CD4-positive, alpha-beta T cell treated with Interleukin-12 subunit alpha and Interleukin-12 subunit beta, for 1 hour (primary cell): ENCODE results near the gene ZNF346.

Experiments used
- DNase-seq: peaks from one replicate; pipeline ENCODE4 v3.0.0-alpha.2; 2020

ZNF346 gene

DNA sequence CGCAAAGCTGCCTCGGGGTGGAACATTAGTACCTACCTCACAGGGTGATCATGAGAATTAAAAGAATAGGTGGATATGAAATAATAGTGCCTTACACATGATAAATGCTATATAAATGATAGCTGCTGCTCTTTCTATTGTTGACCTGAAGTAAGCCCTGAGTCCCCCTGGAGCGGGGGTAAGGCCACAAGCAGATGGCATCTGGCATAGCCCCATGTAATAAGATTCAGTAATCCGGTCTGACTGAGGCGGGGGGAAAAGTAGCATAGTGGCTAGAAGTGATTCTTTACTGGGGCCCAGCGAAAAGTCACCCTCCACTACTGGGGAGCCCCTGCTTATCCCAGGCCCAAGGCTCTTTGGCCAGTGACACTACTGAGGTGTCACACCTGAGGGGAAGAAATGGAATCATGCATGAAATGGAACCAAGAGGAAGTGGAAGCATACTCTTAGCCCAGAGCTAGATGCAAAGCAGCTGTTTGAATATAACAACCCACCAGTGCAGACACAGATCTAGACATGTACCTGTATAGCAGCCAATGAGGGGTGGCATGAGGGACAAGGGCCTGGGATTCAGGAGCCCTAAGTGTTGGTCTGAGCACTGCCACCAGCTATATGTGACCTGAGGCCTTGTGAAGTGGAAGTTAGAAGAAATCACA is 48.2 kb downstream of the ZNF346 start:
- no peak for DNase-seq

DNA sequence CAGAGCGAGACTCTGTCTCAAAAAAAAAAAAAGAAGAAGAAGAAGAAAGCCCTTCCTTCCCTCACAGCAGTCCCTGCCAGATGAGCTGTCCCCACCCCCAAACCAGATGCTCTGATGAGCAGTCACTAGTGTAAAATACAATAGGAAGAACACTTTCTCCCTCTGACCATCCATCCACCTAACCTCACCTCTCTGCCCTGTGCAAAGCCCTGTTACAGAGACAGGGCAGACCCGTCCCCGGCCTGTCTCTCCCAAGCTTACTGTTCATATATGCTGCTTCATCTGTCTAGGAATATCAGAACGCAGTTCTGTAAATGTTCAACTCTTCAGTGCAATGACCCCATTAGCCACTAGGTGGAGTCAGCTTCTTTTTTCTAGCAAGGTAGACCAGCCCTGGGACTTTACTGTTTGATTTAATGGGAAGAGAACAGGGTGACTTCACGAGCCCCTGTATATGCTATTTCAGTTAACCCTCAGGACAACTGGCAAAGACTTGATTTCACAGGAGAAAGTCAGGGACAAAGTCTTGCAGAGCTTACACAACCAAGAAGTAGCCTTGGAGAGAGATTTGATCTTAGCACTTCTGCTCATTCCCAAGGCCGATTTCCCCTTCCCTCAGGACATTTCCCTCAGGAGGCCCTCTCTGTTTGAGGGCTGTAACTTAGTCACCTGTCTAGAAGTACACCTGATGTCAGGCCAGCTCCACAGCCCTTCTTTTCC is 49.3 kb downstream of the ZNF346 start:
- peak; percentile 74 for DNase-seq

DNA sequence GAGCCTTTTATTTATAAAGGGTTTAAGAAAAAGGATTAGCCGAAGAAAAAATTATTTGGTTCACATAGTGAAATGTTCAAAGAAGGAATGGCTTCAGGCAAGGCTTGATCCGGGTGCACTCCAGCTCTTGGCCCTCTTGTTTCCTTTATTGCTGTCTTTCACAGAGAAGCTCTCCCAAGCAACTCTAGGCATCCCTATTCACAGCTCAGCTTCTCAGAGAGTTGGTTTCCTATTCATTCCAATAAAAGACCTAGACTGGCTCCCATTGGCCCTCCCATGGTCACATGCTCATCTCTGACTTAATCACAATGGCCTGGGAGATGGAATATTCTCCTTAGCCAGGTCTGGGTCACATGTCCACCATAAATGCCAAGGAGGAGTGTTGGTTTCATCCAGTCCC is 54.8 kb downstream of the ZNF346 start:
- no peak for DNase-seq

DNA sequence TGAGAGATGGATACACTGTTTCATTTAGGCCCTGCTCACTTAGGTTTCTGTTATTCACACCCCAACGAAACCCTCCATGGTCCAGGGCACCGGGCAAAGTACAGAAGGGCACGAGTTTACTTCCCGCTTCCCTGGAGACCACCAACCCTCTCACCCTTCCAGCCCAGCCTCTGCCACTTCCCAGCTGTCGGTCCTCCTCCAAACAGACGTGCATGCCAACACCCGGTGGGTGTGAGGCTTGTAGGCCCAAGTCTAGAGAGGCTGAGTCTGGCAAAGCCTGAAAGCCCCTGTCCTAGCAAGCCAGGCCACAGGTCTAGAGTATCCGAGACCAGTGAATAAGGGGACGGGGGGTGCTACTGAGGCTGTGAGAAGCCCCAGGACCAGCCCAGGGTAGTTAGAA is 57.1 kb downstream of the ZNF346 start:
- no peak for DNase-seq

DNA sequence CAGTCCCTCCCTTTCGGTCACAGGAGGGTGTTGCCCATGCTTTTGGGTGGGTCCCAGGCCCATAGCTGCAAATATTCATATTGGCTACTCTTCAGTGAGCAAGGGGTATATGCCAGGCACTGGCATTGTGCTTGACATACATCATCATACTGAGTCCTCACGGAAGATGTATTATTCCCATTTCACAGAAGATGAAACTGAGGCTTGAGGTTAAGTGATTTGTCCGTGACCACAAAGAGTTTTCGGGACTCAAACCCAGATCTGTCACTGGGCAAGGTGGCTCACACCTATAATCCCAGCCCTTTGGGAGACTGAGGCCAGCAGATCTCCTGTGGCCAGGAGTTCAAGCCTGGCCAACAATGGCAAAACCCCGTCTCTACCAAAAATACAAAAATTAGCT is 57.8 kb downstream of the ZNF346 start:
- no peak for DNase-seq

DNA sequence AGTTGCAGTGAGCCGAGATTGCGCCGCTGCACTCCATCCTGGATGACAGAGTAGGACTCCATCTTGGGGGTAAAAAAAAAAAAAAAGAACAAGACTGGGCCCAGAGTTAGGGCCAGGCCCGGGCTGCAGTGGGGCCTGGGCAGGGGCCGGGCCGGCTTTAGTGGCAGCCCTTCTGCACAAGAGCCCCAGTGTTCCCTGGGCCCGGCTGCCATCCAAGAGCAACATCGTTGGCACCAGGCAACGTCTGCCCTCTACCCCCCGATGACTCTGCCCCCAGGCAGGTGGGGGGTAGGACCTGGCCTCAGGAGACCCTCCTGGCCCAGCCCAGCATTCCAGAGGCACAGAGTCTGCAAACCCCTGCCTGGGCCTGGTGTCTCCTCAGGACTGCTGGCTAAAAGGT is 59.4 kb downstream of the ZNF346 start:
- no peak for DNase-seq

DNA sequence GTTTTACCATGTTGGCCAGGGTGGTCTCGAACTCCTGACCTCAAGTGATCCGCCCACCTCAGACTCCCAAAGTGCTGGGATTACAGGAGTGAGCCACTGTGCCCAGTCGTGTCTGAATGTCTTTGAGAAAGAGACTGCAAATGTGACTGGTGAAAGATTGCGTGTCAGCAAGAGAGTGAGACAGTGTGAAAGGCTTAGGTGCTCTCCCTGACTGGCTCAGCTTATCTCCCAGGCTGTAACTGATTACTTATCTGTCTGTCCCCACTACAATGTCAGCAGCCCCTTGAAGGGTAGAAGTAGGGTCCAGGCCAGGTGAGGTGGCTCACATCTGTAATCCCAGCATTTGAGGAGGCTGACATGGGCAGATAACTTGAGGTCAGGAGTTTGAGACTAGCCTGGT is 60.9 kb downstream of the ZNF346 start:
- no peak for DNase-seq

DNA sequence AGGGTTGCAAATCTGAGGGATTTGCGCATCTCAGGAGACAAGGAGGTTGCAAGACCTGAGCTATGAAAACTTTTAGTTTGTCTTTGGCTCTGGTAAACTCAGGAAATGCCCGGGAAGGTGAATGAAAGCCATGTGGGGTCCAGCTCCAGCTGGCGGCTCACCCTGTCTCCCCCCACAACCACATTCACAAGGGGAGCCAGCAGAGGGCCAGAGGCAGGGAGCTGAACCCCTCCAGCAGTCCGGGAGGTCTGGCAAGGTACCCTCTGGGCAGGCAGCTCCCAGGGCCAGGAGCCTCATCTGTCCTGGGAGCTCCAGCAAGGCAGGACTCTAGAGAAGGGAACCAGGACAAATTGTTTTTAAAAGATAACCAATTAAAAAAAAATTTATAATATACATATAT is 61.7 kb downstream of the ZNF346 start:
- no peak for DNase-seq

DNA sequence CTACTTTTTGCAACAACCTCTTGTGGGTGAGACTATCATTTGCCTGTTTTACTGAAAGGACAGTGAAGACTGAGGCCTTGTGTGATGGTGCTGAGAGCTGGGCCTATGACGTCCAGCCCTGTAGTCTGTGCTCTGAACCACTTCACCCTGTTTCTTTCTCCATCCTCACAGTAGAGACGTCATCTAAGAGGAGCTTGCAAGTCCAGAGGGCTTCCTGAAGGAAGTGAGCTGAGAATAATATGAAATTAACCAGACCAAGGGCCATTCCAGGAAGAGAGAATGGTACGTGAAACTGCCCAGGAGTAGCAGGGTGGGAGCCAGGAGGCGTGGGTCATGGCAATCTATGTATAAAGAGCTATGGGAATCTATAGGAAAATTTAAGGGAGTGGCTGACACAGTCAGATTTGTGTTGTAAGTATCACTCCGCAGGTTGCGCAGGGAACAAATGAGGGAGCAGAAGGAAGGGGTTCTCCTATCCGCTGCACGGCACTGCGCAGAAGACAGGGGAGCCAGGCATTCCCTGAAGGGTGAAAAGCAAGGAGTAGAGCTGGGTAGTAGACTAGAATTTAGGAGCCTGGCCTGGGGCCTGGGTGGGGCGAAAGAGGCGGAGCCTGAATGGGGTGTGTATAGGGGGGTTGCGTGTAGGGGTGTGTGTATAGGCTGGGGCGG is 63.6 kb downstream of the ZNF346 start:
- DNase-seq, result no peak

DNA sequence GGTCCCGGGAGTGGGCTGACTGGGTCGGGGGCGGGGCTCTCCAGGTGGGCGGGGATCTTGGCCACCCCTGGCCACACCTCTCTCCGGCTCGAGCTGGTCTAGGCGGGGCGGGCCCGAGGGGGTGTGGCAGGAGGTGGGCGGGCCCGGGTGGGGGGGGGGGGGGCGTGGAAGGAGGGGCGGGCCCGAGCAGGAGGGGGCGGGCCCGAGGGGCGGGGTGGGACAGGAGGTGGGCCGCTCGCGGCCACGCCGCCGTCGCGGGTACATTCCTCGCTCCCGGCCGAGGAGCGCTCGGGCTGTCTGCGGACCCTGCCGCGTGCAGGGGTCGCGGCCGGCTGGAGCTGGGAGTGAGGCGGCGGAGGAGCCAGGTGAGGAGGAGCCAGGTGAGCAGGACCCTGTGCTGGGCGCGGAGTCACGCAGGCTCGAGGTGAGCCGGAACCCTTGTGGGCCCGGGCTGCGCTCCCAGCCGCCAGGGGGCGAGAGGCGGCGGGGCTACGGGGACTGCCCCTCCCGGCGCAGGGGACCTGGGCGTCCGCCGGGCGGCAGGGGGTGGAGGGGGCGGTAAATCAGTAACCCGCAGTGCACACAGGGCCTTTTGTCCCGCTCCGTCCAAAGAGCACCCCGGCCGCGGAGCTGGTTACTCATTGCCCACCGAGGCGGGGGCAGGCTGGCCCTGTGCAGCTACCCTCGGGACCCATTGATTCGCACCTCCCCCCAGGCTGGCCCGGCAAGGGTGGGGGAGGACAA is 64.3 kb downstream of the ZNF346 start, which contains the start of gene FGFR4:
Gene FGFR4 (plus strand): TSS at position 262 of the 744 bp plus-strand sequence. CDS start 2,688 bp downstream, outside the sequence.
- peak; percentile 73 for DNase-seq

DNA sequence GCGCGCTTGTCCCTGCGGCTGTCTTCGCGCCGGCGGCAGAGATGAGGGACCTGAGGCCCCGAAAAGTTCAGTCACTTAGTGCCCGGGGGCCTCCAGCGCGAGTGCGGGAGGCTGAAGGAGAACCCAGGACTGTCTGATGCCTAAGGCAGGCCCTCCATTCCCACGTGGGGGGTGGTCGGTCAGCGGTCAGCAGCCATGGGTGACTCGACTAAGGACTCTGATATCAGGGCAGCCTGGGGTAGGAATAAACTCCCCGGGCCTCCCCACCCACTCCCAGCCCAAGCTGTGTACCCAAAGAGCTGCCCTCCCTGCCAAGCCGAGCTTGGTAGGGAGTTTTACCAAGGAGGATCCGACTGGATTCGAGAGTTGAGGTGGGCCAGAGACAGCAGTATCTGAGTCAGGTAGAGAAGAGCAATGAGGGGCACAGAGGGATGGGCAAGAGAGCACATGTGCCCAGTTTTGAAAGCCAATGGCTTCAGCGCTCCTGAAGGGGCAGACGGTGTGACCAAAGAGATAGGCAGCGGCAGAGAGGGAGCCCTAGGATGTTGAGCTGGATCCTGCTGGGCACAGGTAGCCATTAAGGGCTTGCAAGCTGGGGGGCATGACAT is 65.0 kb downstream of the ZNF346 start:
- no peak for DNase-seq

DNA sequence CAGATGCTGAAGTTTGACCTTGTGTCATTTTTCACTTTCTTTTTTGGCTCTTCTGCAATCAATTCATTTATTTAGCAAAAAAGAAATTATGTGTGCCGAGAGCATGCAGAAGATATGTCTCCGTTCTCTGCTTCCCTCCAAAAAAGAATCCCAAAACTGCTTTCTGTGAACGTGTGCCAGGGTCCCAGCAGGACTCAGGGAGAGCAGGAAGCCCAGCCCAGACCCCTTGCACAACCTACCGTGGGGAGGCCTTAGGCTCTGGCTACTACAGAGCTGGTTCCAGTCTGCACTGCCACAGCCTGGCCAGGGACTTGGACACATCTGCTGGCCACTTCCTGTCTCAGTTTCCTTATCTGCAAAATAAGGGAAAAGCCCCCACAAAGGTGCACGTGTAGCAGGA is 66.6 kb downstream of the ZNF346 start:
- DNase-seq, result no peak

DNA sequence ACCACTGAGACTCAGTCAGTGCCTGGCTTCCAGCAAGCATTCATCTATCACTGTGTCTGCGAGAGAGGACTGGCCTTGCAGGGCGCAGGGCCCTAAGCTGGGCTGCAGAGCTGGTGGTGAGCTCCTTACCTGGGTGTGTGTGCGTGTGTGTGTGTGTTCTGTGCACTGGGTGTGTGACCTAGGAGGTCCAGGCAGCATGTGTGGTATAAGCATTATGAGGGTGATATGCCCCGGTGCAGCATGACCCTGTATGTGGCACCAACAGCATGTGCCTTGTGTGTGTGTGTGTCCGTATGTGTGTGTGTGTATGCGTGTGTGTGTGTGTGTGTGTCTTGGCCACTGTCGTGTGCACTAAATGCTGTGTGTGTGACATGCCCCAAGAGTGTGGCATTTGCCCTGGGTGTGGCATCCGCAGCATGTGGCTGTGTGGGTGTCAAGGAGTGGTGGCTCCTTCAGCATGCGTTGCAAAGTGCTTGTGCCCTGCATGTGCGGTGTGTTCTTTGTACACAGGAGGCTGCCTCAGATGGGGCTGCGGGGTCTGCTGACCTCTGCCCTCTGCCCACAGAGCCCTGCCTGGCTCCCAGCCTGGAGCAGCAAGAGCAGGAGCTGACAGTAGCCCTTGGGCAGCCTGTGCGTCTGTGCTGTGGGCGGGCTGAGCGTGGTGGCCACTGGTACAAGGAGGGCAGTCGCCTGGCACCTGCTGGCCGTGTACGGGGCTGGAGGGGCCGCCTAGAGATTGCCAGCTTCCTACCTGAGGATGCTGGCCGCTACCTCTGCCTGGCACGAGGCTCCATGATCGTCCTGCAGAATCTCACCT is 67.5 kb downstream of the ZNF346 start:
- no peak for DNase-seq

DNA sequence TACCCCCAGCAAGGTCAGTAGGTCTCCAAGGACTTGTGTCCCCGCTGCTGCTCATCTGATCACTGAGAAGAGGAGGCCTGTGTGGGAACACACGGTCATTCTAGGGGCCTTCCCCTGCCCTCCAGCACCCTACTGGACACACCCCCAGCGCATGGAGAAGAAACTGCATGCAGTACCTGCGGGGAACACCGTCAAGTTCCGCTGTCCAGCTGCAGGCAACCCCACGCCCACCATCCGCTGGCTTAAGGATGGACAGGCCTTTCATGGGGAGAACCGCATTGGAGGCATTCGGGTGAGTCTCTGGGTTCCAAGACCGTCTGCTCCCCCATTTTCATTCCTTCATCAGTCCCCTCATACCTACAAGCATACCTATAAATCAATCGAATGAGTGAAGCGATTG is 68.3 kb downstream of the ZNF346 start:
- DNase-seq, result no peak

DNA sequence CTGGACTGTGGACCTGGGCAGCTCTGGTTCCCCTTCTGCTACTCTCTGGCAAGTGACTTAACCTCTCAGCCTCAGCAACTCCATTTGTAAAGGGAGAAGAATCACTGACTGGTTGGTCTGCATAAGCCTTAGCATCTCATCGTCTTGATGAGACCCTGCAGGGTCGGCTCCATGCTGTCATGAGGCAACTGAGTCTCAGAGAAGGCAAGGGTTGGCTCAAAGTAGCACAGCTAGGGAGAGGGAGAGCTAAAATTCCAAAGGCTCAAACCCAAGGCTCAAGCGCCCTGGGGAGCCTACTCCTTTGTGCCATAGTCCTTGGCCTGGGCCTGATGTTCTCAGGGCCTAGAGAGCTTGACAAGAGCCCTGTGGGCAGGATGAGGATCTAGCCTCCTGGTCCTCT is 68.7 kb downstream of the ZNF346 start:
- no peak for DNase-seq

DNA sequence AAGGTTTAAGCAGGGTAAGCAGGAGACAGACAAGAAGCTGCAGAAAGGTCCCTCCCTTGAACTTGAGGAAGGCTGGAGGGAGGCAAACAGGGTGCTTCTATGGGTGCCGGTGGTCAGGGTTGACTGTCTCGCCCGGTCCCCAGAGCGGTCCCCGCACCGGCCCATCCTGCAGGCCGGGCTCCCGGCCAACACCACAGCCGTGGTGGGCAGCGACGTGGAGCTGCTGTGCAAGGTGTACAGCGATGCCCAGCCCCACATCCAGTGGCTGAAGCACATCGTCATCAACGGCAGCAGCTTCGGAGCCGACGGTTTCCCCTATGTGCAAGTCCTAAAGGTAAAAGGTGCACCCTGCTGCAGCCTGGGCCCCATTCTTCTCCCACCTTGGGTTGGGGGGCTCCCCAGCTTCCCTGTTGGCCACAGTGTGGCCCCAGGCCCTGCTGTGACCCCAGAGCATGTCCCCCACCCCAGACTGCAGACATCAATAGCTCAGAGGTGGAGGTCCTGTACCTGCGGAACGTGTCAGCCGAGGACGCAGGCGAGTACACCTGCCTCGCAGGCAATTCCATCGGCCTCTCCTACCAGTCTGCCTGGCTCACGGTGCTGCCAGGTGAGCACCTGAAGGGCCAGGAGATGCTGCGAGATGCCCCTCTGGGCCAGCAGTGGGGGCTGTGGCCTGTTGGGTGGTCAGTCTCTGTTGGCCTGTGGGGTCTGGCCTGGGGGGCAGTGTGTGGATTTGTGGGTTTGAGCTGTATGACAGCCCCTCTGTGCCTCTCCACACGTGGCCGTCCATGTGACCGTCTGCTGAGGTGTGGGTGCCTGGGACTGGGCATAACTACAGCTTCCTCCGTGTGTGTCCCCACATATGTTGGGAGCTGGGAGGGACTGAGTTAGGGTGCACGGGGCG is 69.9 kb downstream of the ZNF346 start:
- DNase-seq, result no peak

DNA sequence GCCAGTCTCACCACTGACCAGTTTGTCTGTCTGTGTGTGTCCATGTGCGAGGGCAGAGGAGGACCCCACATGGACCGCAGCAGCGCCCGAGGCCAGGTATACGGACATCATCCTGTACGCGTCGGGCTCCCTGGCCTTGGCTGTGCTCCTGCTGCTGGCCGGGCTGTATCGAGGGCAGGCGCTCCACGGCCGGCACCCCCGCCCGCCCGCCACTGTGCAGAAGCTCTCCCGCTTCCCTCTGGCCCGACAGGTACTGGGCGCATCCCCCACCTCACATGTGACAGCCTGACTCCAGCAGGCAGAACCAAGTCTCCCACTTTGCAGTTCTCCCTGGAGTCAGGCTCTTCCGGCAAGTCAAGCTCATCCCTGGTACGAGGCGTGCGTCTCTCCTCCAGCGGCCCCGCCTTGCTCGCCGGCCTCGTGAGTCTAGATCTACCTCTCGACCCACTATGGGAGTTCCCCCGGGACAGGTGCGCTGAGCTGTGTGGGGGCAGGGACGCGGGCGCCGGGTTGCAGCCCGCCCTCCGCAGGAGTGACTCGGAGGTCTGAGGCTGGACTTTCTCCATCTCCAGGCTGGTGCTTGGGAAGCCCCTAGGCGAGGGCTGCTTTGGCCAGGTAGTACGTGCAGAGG is 70.7 kb downstream of the ZNF346 start:
- DNase-seq, result no peak

DNA sequence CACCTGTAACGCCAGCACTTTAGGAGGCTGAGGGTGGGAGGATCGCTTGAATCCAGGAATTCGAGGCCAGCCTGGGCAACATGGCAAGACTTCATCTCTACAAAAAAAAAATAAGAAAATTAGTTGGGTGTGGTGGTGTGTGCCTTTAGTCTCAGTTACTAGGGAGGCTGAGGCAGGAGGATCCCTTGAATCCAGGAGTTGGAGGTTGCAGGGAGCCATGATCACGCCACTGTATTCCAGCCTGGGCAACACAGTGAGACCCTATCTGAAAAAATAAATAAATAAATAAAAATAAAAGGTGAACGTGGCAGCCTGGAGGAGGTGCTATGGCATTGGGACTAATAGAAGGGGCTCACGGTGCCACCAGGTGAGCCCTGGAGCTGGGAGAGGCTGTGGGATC is 71.3 kb downstream of the ZNF346 start:
- DNase-seq, result no peak

DNA sequence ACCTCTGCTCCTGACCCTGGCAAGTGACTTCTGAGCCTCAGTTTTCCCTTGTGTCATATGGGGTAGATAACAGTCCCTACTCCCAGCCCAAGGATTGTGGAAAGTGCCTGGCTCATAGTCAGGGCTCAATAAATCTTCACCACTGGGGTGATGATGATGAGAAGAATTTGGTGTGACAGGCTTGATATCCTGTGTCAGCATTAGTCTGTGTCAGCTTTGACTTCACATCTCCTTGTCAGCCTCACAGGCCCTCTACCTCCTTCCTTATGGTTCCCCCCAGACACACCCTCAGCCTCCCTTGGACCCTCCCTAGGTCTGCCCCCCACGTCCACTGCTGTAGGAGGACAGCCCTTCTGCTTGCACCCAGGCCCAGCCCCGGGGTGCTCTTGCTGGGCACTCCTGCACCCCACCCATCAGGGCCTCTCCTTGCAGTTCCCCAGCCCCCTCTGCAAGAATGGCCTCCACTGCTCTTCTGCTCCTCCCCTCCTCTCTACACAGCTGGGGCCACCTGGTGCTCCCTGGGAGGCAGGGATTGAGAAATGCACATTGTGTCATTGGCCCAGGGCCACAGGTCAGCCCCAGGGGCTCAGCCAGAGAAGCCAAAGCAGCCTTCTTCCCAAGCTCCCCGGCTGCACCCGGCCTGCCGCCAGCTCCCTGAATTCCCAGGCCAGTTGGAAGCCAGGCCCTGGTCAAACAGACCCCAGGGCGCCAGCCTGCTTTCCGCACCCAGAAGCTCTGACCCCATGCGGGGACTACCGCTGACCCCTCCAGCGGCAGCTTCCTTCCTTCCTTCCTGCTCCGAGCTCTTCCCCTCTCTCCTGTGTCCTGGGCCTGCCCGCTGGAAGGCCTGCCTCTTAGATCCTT is 72.0 kb downstream of the ZNF346 start:
- DNase-seq, result no peak
